GM23248 (cell line): Measurements from ENCODE around the gene SLC6A1. TPM values are rescaled to one million over a fixed set of nuclear protein-coding genes. Genes with fewer than 3 reads are reported as not detected.

Experiments used
- DNase-seq: peaks from one replicate; pipeline ENCODE4 v3.0.0-alpha.2; 2015
- H2AFZ ChIP-seq: fragments of 200-600 bp; sonication (generic); 2 replicates; pipeline ENCODE4 v1.6.1; 2016; ENCODE audit warnings: antibody characterized with exemption
- H3F3A ChIP-seq: fragments of 200-600 bp; sonication (generic); 2 replicates; pipeline ENCODE4 v1.6.1; 2016; ENCODE audit warnings: mild to moderate bottlenecking, antibody characterized with exemption, mixed run types; ENCODE audit not compliant: insufficient read depth
- H3K27ac ChIP-seq: fragments of 200-600 bp; sonication (generic); 2 replicates; pipeline ENCODE4 v1.5.1; 2016; ENCODE audit warnings: mild to moderate bottlenecking
- H3K27me3 ChIP-seq: fragments of 200-600 bp; sonication (generic); replicated peaks from 2 replicates; pipeline ENCODE4 v1.6.1; 2016; ENCODE audit warnings: mild to moderate bottlenecking; ENCODE audit not compliant: insufficient read depth
- H3K36me3 ChIP-seq: fragments of 200-600 bp; sonication (generic); 2 replicates; pipeline ENCODE4 v1.6.1; 2016; ENCODE audit warnings: low read depth, mild to moderate bottlenecking
- H3K4me1 ChIP-seq: fragments of 200-600 bp; sonication (generic); 2 replicates; pipeline ENCODE4 v1.6.1; 2016; ENCODE audit warnings: mild to moderate bottlenecking; ENCODE audit not compliant: insufficient read depth
- H3K4me2 ChIP-seq: fragments of 200-600 bp; sonication (generic); one replicate; pipeline ENCODE4 v1.6.1; 2016; ENCODE audit warnings: mild to moderate bottlenecking; ENCODE audit not compliant: unreplicated experiment
- H3K4me3 ChIP-seq: fragments of 200-600 bp; sonication (generic); 2 replicates; pipeline ENCODE4 v1.5.1; 2016; ENCODE audit warnings: mild to moderate bottlenecking
- H3K79me2 ChIP-seq: fragments of 200-600 bp; sonication (generic); 2 replicates; pipeline ENCODE4 v1.6.1; 2016; ENCODE audit warnings: mild to moderate bottlenecking; ENCODE audit not compliant: insufficient read depth
- H3K9ac ChIP-seq: fragments of 200-600 bp; sonication (generic); 2 replicates; pipeline ENCODE4 v1.6.1; 2016; ENCODE audit warnings: mild to moderate bottlenecking
- H3K9me2 ChIP-seq: fragments of 200-600 bp; sonication (generic); 2 replicates; pipeline ENCODE4 v1.6.1; 2016; ENCODE audit warnings: mixed run types, mild to moderate bottlenecking, moderate library complexity; ENCODE audit not compliant: insufficient read depth
- H3K9me3 ChIP-seq: fragments of 200-600 bp; sonication (generic); one replicate; pipeline ENCODE4 v1.6.1; 2017; ENCODE audit warnings: low read depth
- H4K20me1 ChIP-seq: fragments of 200-600 bp; sonication (generic); 2 replicates; pipeline ENCODE4 v1.6.0; 2016; ENCODE audit not compliant: insufficient read depth
- EZH2 ChIP-seq: fragments of 200-600 bp; sonication (generic); IDR thresholded peaks from 2 replicates; pipeline ENCODE4 v1.6.1; 2018; ENCODE audit warnings: antibody characterized with exemption, mild to moderate bottlenecking; ENCODE audit not compliant: insufficient read depth, poor library complexity, severe bottlenecking
- EZH2phosphoT487 ChIP-seq: fragments of 200-600 bp; sonication (generic); IDR thresholded peaks from 2 replicates; pipeline ENCODE4 v1.6.1; 2018; ENCODE audit warnings: antibody characterized with exemption, moderate library complexity, mild to moderate bottlenecking, low read depth; ENCODE audit not compliant: insufficient read depth
- WGBS, 2 experiments: methylation state at CpG; one replicate each; pipeline ENCODE4 v1.1.6; 2015 to 2017; ENCODE audit warnings: low lambda C conversion rate in 2 of 2, low coverage in 1 of 2; ENCODE audit errors: missing lambda C conversion rate in 2 of 2; 5-methylcytosine and 5-hydroxymethylcytosine counted together
- in situ Hi-C: fragments of 300-500 bp; cut with MboI; formaldehyde crosslinking; loops from 2 replicates; pipeline ENCODE4 v1.15.0; 2020
- polyA plus RNA-seq: library from polyadenylated mRNA; unstranded; fragments of >200 nt; fragmentation: Nextera tagmentation; extraction: Ambion mirVana; gene quantifications from 2 replicates; pipeline ENCODE4 v1.2.1, GENCODE V29; 2016
- total RNA-seq: library from RNA; depleted of rRNA; stranded (reverse); fragments of >200 nt; shearing (Covaris generic); gene quantifications from 2 replicates; pipeline ENCODE4 v1.2.3, GENCODE V29; 2014

SLC6A1 gene
- total and polyA plus RNA-seq, 2 experiments from 2014 or later: not detected

DNA sequence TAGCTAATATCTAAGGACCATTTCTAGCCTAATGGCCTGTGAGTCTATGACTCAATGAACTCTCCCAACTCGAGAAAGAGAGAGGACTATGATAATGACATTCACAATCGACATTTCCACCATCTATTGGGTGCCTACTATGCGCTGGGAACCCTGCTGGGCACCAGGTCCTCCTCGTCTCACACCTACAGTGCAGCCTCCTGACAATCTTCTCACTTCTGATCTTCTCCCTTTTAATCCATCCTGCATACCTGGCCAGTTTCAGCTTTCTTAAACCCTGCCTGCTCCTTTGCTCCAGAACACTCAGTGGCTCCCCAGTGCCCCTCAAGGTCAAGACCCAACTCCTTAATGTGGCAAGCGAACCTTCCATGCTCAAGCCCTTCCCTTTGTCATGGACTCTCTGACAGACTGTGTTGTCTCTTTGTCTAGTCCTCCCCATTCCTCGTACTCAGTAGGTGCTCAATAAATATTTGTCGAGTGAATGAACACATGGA, 3.5 kb upstream of the SLC6A1 start:
- H3K9me3 ChIP-seq: no peaks in the 10 kb centered on the region
- no peaks in the 10 kb centered on the region for H3K4me1 ChIP-seq
- no peaks in the 10 kb centered on the region for H4K20me1 ChIP-seq
- H3K79me2 ChIP-seq: no peaks in the 10 kb centered on the region
- TF ChIP-seq EZH2phosphoT487 (no peak), EZH2 (no peak)
- no peak overlapping the region for H2AFZ ChIP-seq
- no peaks in the 10 kb centered on the region for H3F3A ChIP-seq
- H3K27me3 ChIP-seq: peaks cover 42% of the 10 kb centered on the region
- no peak overlapping the region for H3K4me2 ChIP-seq
- no peaks in the 10 kb centered on the region for H3K9me2 ChIP-seq
- in situ Hi-C loops: no loop called here
- no peaks in the 10 kb centered on the region for H3K36me3 ChIP-seq
- no peak overlapping the region for H3K27ac ChIP-seq
- H3K9ac ChIP-seq: no peak overlapping the region
- 44 to 54% methylated on average over 7 of the region's 7 CpGs for WGBS, 2 experiments
- DNase-seq: no peak
- no peak overlapping the region for H3K4me3 ChIP-seq

DNA sequence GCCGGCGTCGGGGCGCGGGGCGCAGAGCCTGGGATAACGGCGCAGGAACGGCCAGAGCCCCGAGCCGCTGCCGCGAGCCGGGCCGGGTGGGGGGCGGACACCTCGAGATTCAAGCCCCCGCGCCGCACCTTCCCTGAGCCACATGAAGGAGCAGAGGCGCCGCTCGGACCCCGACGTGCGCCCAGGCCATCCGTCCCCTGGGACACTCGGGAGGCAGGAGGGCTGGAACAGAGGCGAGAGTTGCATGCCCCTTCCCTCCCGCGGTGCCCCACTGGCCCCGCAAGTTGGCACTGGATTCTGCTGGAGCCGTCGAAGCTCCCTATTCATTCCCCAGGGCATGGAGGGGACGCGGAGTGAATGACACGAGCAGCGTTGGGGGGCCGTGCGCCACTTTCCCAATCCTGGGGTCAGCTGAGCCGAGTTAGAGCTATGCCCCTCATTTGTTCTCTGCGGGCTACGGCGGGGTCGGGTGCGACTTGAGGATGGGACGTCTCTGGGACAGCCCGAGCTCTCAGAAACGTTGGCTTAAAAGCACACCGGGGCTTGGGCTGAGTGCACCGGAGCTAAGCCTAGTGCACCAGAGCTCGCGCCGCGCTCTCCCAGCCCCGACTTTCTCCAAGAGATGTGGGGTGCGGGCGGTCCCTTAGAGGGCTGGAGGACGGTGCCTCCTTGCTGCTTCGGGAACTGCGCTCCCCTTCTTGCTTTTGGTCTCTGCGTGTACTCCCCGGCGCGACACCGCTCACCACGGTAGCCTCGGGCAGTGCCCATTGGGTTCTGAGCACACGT, 588 bp downstream of the SLC6A1 start:
- Histone ChIP-seq H3K9ac (no peak overlapping the region), H2AFZ (no peak overlapping the region), H4K20me1 (no peaks in the 10 kb centered on the region), H3K9me2 (no peaks in the 10 kb centered on the region), H3K27me3 (peaks cover 66% of the 10 kb centered on the region), H3K9me3 (no peaks in the 10 kb centered on the region), H3K79me2 (no peaks in the 10 kb centered on the region), H3K27ac (no peak overlapping the region), H3K4me3 (no peak overlapping the region), H3K36me3 (no peaks in the 10 kb centered on the region), H3K4me2 (no peak overlapping the region), H3K4me1 (no peaks in the 10 kb centered on the region), H3F3A (no peaks in the 10 kb centered on the region)
- no peak for TF ChIP-seq EZH2phosphoT487
- TF ChIP-seq EZH2: peak; percentile 63
- in situ Hi-C loops: no loop called here
- no peak for DNase-seq
- WGBS, 2 experiments: 4 to 7% methylated on average over 53 to 65 of the region's 69 CpGs

DNA sequence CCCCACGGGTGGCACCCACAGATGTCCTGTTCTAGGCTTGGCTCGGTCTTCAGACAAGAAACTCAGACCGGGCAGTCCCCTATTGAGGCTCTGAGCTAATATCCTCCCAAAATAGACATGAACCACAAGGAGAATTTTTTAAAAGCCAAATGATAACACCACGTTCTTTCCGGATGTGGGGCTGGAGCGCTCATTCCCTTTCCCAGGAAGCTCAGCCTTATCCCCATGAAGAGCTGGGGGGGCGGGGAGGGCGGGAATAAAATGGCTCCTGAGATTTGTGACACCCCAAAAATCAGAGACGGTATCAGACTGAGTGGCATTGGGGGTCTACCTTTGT, 1.1 kb downstream of the SLC6A1 start:
- H3K4me3 ChIP-seq: no peak overlapping the region
- no peaks in the 10 kb centered on the region for H3K4me1 ChIP-seq
- no peaks in the 10 kb centered on the region for H3K9me3 ChIP-seq
- no peaks in the 10 kb centered on the region for H3K9me2 ChIP-seq
- no peak overlapping the region for H3K9ac ChIP-seq
- H3K27ac ChIP-seq: no peak overlapping the region
- 20 to 26% methylated on average over 9 of the region's 9 CpGs for WGBS, 2 experiments
- in situ Hi-C loops: no loop called here
- H3F3A ChIP-seq: no peaks in the 10 kb centered on the region
- no peaks in the 10 kb centered on the region for H3K79me2 ChIP-seq
- TF ChIP-seq EZH2 (no peak), EZH2phosphoT487 (no peak)
- peaks cover 66% of the 10 kb centered on the region for H3K27me3 ChIP-seq
- DNase-seq: no peak
- H4K20me1 ChIP-seq: no peaks in the 10 kb centered on the region
- H3K4me2 ChIP-seq: no peak overlapping the region
- no peak overlapping the region for H2AFZ ChIP-seq
- H3K36me3 ChIP-seq: no peaks in the 10 kb centered on the region

DNA sequence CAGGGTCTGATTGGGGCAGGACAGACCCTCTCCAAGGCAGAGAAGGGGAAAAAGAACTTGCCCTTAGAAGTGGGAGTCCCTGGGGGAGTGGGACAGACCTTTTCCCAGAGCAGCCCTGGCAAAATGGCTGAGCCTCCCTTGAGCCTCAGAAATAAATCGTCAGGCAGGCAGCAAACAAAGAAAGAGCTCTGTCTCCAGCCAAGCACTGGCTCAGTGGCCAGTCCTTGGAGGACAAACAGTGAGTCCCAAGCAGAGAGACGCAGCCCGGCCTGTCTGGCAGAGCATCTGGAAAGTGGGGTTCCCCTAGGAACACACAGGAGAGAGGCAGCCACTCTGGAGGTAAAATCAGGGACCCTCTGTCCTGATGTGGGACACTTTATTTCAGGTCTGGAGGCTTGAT, 1.8 kb downstream of the SLC6A1 start:
- Histone ChIP-seq H3K79me2 (no peaks in the 10 kb centered on the region), H2AFZ (no peak overlapping the region), H3K9ac (no peak overlapping the region), H3F3A (no peaks in the 10 kb centered on the region), H3K9me3 (no peaks in the 10 kb centered on the region), H3K27me3 (peaks cover 63% of the 10 kb centered on the region), H3K4me3 (no peak overlapping the region), H4K20me1 (no peaks in the 10 kb centered on the region), H3K9me2 (no peaks in the 10 kb centered on the region), H3K36me3 (no peaks in the 10 kb centered on the region), H3K27ac (no peak overlapping the region), H3K4me2 (no peak overlapping the region), H3K4me1 (no peaks in the 10 kb centered on the region)
- 5 to 6% methylated on average over 3 of the region's 3 CpGs for WGBS, 2 experiments
- in situ Hi-C loops: no loop called here
- TF ChIP-seq EZH2: no peak
- TF ChIP-seq EZH2phosphoT487: no peak
- no peak for DNase-seq

DNA sequence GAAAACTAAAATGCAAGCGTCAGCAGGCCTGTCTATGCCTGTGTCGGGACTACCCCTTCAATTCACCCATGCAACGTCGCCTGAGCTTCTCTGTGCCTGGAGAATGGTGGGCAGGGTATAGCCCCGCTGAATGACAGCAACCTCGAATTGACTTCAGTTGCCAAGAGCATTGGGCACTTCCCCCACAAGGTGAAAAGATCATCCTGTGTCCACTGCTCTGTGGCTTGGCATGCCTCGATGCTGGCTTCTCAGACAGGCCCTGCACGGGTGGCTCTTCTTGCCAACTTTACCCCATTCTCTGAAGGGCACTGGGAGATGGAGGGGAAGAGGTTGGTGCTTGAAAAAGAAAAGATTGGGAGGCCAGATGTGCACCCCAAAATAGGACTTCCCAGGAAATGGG, 3.3 kb downstream of the SLC6A1 start:
- Histone ChIP-seq H3K27me3 (peaks cover 48% of the 10 kb centered on the region), H2AFZ (no peak overlapping the region), H3F3A (no peaks in the 10 kb centered on the region), H3K4me2 (no peak overlapping the region), H3K4me1 (no peaks in the 10 kb centered on the region), H3K27ac (no peak overlapping the region), H3K9me3 (no peaks in the 10 kb centered on the region), H3K4me3 (no peak overlapping the region), H4K20me1 (no peaks in the 10 kb centered on the region), H3K36me3 (no peaks in the 10 kb centered on the region), H3K79me2 (no peaks in the 10 kb centered on the region), H3K9ac (no peak overlapping the region), H3K9me2 (no peaks in the 10 kb centered on the region)
- in situ Hi-C loops: no loop called here
- 47 to 51% methylated on average over 8 of the region's 8 CpGs for WGBS, 2 experiments
- no peak for TF ChIP-seq EZH2phosphoT487
- TF ChIP-seq EZH2: no peak
- DNase-seq: no peak
